T-helper 9 cell (primary cell): ENCODE data around the gene KLHL42.

Experiments used
- DNase-seq: peaks from one replicate; pipeline ENCODE4 v3.0.0-alpha.2; 2020

KLHL42 gene

DNA sequence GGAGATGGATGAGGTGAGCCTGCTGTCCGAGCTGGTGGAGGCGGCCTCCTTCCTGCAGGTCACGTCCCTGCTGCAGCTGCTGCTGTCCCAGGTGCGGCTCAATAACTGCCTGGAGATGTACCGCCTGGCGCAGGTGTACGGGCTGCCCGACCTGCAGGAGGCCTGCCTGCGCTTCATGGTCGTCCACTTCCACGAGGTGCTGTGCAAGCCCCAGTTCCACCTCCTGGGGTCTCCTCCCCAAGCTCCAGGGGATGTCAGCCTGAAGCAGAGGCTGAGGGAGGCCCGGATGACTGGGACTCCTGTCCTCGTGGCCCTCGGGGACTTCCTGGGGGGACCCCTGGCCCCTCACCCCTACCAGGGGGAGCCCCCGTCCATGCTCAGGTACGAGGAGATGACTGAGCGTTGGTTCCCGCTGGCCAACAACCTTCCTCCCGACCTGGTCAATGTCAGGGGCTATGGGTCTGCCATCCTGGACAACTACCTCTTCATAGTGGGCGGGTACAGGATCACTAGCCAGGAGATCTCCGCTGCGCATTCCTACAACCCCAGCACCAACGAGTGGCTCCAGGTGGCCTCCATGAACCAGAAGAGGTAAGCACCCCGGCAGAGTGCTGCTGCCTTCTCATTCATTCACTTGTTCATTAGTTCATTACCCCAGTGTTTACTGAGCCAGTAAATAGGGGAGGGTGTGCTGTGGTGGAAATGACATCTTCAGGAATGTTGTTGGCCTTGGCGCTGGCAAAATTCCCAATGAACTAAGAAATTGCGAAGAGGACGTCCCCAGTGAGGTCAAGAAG, 777 bp downstream of the KLHL42 start:
- DNase-seq, result peak; percentile 8

DNA sequence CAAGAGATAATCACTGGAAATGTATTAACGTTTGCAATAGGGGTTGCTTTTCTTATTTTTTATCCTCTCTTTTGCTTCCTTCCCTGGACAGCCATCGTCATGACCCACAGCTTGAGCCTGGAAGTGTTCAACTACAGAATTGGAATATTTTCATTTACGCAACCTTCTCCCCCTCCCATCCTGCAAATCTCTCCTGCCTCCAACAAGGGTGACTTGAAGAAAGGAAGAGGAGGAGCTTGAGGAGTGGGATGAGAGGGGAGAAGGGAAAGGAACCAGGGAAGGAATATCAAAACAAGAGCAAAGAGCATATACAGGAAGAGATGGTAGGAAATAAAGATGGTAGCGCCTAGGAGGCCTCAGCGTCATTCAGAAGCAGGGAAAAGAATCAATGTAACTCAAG, 1.6 kb downstream of the KLHL42 start:
- DNase-seq, result no peak

DNA sequence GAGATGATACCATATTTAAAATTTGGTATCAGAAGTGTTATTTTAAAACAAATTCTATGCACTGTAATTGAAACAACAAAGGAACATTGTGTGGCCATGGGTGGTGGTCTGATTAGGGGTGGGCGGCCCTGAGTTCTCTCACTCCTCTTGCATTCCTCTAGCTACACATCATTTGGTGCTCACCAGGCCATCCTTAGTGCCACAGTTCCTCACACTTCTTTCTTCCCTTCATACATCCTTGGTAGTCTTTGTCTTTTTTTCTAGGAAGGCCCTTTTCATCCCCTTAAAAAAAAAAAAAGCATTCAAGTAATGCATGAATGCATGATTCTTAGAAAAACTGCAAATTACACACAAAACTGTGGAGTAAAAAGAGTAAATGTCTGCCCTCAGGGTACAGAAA, 2.4 kb downstream of the KLHL42 start:
- no peak for DNase-seq

DNA sequence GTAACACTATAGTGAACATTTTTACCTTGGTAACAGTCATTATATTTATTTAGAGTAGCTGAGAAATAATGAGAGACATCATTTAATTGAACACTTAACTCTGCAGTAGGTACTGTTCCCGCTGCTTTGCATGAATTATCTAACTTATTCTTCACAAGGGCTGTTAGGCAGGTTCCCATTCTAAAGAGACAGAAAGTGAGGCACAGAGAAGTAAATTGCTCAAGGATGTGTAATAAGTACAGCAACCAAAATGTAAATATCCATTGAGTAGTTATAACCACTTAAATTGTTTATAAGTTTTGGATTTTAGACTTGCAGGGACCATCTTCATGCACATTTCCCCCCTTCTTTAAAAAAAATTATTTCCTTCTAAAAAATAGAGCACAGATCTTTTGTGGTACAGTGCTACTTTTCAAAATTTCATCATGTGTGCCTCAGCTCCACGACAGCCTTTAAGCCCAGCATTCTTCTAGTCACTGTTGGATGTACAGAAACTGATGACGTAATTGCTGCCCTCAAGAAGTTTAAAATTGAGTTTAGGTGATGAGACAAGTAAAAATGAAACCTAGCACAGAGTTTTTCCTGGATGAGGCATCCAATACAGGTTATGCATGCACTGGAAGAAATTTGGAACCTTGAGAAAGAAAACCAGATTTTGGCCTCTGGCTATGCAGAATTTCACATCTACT, 6.0 kb downstream of the KLHL42 start:
- no peak for DNase-seq

DNA sequence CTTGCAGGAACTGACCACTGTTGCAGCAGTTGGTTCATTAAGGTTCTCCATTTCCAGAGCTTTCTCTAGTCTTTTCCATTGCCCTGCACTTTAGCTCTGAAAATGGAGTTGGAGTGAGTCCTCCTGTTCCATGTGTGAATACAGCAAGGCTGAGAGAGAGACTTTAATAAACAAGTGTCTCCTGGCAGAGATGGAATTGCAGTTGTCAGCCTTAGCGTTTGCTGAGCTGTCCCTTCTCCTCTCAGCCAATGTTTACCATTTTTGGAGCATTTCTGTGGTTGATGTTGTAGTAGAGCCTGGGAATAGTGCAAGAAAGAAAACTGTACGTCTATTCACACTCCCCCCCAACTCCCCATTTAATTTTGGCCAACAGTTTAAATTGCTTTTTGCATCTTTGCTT, 7.5 kb downstream of the KLHL42 start:
- no peak for DNase-seq

DNA sequence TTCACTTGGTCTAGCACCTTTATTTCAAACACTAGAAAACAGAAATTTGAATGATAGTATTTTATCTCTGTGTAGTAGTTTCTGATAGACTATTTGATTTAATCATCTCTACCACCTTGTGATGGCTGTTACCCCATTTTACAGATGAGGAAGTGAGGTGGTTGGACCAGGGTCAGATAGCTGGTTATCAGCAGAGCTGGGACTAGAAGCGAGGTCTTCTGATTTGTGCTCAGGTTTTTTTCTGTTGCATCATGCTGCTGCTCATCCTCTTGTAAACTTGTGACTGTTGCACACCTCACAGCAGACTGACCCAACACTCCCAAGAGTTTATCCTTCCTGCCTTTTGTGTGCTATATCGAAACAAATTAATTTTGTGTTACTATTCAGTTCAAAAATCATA, 10.1 kb downstream of the KLHL42 start:
- no peak for DNase-seq

DNA sequence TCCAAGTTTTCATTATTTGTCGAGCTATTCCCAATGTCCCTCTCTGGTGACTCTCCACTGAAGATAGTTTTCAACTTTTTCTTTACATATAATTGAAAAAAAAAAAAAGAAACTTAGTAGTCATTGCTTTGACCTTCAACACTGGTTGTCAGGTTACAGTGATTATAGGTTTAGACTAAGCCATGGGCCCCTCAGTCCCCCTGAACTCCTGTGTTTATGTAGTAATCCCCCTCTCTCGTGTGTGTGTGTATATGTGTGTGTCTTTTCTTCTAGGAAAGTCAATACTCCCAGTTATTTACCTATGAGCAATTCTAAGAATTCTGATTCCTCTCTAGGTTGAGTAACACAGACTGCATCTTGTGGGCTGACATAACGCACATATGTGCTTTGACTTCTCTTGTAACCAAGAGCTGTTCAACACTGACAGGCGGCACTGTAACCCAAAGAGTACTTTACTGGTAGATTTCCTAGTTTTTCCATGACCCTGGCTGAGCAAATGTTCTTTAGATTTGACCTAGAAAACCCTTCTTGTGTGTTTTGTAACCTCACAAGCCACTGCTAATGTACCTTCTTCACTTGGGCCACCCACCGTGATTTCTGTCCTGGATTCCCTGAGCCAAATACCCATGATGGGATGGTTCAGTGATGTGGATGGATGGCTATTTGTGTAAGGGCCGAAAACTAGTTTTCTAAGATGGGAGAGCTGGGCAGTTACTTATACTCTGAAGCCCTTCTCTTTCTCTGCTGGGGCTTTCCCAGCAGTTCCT, 15.0 kb downstream of the KLHL42 start:
- no peak for DNase-seq

DNA sequence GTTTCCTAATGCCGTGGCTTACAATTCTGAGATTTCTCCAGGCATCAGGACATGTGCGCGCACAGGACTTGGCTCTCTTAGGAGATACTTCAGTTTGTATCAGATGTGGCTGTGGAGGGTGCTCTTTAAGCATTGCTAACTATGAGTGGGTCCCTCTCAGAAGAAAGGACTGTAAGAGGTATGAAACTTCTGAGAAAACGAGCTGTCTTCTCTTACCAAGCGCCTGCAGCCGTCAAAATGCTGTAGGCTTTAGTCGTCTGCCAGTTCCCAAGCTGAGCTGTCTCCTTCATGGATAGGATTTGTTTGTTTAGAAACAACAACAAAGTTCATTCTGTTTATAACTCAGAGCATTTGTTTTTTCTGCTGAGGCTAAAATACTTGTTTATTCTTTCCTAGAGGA, 16.1 kb downstream of the KLHL42 start:
- DNase-seq, result no peak

DNA sequence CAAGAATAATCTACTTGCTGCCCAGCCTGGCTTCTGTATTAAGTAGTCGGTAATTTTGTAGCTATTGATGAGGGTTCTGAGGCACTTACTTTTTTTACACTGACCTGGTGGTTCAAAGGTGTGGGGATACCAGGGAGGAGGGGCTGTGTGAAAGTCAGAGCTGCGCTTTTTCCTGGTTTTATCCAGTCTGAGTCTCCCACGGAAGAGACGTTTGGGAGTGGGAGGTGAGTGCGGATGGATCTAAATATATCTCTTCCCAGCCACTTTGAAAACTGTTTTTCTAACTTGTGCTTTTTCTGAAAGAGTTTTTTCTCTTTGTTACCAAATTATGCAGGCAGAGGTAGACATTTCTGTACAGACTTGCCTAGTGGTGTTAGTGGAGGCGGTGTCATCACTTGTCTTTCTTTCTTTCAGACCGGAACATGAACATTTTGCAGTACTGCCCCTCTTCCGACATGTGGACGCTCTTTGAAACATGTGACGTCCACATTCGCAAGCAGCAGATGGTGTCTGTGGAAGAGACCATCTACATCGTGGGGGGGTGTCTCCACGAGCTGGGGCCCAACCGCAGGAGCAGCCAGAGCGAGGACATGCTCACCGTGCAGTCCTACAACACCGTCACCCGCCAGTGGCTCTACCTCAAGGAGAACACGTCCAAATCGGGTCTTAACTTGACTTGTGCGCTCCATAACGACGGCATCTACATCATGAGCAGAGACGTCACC, 17.4 kb downstream of the KLHL42 start:
- DNase-seq, result no peak

DNA sequence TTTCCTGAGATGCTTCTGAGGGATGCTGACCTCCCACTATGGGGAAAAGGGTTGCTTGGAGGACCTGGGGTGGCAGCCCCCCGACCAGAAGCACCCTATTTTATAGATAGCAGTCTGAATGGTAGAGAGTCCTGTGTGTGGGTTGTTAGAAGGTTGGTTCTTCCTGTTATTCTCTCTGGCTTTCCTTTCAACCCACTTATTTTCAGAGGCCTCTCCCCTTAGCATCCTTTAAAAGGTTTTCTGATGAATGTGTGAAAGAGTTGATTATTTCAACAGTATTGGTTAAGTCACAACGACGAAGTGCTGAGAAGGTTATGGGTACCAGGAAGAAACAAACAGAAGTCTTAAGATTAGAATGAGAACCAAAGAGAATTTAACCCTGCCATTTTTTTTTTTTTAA, 20.8 kb downstream of the KLHL42 start:
- no peak for DNase-seq

DNA sequence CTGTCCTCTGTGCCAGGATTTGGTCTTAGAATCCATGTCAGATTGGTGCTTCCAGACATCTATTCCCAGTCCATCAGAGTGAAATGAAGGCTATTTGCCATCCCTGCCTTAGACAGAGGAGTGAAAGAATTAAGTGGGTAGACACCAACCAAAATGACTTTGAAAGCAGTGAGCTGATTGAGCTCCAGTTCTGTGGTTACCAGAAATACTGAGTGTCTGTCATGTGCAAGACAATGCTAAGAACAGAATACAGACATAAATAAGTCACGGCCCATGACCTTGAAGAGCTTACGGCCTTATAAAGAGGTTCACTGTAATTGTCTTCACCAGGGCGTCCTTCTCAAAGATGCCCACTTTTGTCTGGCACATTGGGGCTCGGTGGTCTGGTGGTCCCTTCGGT, 21.6 kb downstream of the KLHL42 start:
- DNase-seq, result no peak

DNA sequence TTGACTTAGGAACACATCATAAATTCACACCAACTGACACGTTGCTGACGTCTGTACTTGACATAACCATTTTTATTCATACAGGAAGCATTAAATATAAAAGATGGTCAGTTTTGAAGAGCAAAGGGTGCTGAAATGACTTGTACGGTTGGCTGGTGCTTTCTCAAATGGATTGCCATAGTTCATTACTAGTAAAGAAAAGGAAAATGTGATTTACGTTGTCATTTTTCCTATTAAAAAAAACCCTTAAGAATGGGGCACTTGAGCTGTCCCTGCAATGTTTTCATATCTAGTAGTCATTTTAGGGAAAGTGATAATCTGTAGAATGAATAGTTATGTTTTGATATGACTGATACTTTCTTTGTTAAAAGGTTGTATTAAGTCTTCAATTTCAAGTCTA, 22.5 kb downstream of the KLHL42 start:
- no peak for DNase-seq

DNA sequence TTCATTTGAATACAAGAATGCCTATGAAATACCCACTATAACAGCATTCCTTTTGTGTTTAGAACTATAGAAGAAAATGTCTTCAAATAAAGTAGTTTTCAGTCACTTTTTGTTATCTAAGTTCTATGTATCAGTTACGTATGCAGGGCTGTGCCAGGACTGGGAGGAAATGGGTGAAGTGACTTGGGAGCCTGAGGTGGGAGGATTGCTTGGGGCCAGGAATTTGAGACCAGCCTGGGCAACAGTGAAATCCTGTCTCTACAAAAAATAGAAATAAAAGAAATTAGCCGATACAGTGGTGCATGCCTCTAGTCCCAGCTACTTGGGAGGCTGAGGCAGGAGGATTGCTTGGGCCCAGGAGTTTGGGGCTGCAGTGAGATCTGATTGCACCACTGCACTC, 22.9 kb downstream of the KLHL42 start:
- DNase-seq, result no peak

DNA sequence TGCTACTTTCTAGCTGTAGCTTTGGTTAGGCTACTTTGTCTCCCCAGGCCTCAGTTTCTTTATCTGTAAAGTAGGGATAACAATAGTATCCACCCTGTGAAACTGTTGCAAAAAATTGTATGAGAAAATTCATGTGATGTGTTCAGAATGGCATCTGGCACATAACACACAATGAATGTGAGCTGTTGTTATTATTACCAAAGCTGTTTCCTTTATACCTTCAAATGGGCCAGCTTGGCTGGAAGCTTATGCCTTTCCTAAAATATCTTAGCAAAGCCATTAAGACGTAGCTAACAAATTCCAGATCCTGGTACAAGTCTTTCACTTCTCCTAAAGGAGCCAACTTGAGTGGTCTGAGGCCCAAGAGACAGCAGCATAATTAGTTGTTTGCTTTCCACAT, 25.2 kb downstream of the KLHL42 start:
- DNase-seq, result no peak

DNA sequence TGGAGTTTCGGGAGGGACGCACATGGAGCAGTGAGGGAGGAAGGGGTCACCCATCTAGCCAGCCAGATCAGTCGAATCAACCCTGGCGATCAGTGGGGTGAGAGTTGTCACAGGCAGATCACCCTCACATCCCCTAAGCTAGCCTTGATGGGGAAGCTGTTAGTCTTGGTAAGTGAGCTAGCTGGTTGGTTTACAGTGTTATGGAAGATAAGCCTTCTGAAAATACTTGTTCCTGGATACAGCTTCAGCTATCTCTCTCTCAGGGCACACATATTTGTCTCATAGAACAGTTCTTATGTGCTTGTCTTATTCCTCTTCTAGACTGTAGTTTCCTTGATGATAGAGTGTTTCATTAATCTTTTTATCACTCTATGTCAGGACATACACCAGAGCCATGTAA, 26.2 kb downstream of the KLHL42 start:
- DNase-seq, result no peak

DNA sequence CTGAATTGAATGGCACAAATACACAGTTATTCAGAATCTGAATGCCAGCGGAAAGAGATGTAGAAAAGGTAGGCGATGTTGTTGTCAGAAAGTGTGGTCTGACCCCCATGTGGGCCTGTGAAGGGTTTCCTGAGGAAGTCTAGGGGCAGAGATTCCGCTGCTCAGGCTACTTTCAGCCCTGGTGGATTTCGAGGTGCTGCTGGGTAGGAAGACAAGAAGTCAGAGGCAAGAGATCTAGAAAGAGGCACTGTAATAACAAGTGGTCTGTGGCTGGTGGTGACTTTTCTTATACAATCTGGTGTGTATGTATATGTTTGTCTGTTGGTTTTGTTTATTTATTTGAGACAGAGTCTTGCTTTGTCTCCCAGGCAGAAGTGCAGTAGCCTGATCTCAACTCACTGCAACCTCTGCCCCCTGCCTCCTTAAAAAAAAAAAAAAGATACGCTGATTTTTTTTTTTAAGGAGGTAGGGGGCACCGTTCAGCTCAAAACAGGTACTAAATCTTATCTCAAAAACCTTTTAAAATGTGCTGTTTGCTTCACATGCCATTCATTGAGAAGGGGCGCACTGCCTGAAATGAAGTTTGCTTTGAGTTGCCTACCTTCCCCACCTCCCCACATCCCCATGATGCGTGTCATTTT, 27.1 kb downstream of the KLHL42 start:
- DNase-seq, result no peak

DNA sequence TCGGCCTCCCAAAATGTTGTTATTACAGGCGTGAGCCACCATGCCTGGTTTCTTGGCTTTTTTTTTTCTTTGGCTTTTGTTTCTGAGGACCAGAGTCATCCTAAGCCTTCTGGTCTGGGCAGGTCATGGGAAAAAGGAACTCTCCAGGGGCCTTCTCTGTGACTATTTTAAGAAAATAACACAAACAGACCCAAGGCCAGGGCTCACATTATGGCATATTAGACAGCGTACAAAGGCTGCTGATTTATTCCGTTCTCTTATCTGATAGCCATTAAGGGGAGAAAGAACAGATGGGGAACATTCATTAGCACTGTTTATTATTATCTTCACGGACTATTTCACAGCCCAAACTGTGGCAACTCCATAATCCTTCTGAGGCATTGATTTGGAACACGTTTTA, 28.8 kb downstream of the KLHL42 start:
- DNase-seq, result no peak

DNA sequence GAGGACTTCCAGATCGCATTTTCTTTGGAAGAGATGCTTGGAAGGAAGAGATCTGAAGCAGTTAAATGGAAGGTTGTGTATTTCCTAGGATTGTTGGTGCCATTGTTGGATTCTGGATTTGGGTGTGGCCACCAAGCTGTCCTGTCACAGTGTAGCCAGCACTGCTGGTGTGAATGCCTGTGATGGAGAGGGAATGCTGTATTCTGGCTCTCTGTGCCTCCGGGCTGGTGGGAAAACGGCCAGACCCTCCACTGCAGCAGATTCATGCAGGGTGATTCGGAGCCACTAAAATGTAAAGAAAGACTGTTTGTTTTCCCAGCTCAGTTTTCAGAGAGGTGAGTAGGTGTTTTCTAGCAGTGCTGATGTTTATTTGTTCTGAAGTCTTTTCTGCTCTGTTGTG, 30.7 kb downstream of the KLHL42 start:
- no peak for DNase-seq

DNA sequence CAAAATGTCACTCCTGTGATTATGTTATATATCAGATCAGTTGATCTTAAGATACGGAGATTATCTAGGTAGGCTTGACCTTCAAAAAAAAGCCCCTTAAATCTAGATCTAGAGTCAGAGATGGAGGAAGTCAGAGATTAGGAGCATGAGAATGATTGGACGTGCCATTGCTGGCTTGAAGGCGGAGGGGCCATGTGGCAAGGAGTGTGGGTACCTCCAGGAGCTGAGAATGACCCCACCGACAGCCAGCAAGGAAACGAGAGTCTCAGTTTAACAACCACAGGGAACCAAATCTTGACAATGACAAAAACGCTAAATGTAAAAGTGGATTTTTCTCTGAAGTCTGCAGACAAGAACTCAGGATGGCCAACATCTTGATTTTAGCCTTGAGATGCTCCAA, 32.5 kb downstream of the KLHL42 start:
- DNase-seq, result no peak

DNA sequence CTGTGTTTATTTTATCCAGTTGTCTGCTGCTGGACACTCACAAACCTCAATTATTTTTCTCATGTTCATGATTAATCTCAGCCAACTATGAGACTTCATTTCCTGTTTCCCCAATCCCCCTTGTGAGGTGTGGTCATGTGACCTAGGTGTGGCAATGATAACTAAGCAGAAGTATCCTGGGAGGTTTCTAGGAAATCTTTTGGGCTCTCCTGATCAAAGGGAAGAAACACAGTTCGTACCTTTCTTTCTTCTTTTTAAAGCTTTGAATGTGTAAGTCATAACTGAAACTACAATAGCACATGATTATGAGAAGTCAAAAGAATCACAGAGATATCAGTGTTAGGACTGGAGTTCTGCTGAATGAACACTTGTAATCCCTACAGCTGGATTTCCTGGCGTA, 34.4 kb downstream of the KLHL42 start:
- DNase-seq, result no peak

DNA sequence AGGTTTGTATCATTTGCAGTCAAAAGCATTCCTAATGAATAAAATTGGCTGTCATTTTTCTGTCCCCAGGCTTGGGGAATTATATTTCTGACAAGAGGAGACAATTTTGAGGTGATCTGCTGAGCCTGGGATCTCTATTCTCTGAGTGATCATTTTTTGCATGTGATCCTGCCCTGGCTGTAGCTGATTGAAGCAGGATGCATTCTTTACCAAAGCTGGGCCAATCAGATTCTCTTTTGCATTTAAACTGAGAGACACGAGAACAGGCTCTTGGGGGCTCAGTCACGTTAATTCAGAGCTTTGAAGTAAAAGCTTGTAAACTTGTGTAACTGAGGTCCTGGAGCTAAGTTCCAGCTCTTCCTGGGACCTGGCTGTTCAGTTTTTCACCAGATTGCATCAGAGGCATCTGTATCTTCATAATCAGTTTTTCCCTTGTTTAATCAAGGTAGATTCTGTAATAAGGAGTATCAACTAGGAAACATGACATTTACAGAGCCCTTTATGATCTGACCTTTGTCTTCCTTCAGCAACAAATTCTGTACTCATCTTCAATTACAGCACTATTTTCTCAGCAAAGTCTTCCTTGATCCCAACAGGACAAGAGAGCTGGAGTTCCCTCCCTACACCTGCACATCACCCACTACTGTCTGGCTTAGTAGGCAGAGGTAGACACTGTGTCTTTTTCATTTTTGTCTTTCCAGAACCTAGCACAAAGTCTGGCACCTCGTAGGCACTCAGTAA, 35.0 kb downstream of the KLHL42 start:
- DNase-seq, result no peak

DNA sequence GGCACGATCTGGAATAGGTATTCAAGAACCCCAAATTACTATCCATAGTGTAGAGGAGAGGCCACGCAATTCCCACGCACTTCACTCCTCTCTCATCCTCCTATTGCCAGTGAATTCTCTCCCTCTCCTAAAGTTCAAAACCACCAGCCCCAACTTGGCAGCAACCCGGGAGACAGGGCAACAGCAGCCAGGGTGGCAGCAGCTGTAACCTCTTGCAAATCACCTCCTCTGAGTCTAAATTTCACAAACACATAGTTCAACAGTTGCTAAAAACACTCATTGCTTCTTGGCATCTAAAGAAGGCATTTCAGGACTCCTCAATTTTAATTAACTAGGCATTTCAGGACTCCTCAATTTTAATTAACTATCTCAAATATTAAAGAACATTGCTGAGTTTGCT, 37.7 kb downstream of the KLHL42 start:
- no peak for DNase-seq
